Activated T-cell treated with anti-CD3 and anti-CD28 coated beads for 48 hours (primary cell): ENCODE measurements around the gene HOXD8.

Experiments
- DNase-seq: peaks from one replicate; pipeline ENCODE4 v3.0.0-alpha.2; 2020; ENCODE audit warnings: low read depth

HOXD8 gene

GRCh38 chr2:176130957-176131847 lies 1.7 kb downstream of the HOXD8 start:
- no peak for DNase-seq

GRCh38 chr2:176131848-176132158 lies 2.3 kb downstream of the HOXD8 start:
- DNase-seq = no peak

- DNase-seq = no peak
Observed at GRCh38 chr2:176132205-176133171, 3.0 kb downstream of the HOXD8 start.

GRCh38 chr2:176133389-176133788 lies 3.9 kb downstream of the HOXD8 start:
- no peak for DNase-seq

- no peak for DNase-seq
Observed at GRCh38 chr2:176134035-176134434, 4.5 kb downstream of the HOXD8 start.

GRCh38 chr2:176135035-176135440 lies 5.5 kb downstream of the HOXD8 start:
- no peak for DNase-seq

GRCh38 chr2:176136374-176137251 lies 7.1 kb downstream of the HOXD8 start:
- DNase-seq = no peak

- DNase-seq = no peak
Observed at GRCh38 chr2:176137252-176137580, 7.7 kb downstream of the HOXD8 start.

- no peak for DNase-seq
Observed at GRCh38 chr2:176137906-176138305, 8.4 kb downstream of the HOXD8 start.

- no peak for DNase-seq
Observed at GRCh38 chr2:176138526-176138922, 9.0 kb downstream of the HOXD8 start.

GRCh38 chr2:176138923-176139660 lies 9.6 kb downstream of the HOXD8 start:
- no peak for DNase-seq

- no peak for DNase-seq
Observed at GRCh38 chr2:176139661-176140512, 10.4 kb downstream of the HOXD8 start.

- peak; percentile 72 for DNase-seq
Observed at GRCh38 chr2:176140513-176141317, 11.2 kb downstream of the HOXD8 start.

GRCh38 chr2:176142281-176142680 lies 12.8 kb downstream of the HOXD8 start:
- DNase-seq = no peak

- DNase-seq = no peak
Observed at GRCh38 chr2:176145085-176145969, 15.8 kb downstream of the HOXD8 start.

GRCh38 chr2:176146101-176146500 lies 16.6 kb downstream of the HOXD8 start:
- DNase-seq = no peak

GRCh38 chr2:176146645-176147044 lies 17.1 kb downstream of the HOXD8 start:
- no peak for DNase-seq

GRCh38 chr2:176147210-176147799 lies 17.8 kb downstream of the HOXD8 start:
- no peak for DNase-seq
